NOMO-1 treated with dmso at 0.1 percent for 144 hours (cell line): ENCODE measurements around the gene DCAKD.

Experiments
- DNase-seq: peaks from one replicate; lab custom pipeline; 2025; ENCODE audit not compliant: unreplicated experiment; lab: John Stamatoyannopoulos, UW

DCAKD gene

DNA sequence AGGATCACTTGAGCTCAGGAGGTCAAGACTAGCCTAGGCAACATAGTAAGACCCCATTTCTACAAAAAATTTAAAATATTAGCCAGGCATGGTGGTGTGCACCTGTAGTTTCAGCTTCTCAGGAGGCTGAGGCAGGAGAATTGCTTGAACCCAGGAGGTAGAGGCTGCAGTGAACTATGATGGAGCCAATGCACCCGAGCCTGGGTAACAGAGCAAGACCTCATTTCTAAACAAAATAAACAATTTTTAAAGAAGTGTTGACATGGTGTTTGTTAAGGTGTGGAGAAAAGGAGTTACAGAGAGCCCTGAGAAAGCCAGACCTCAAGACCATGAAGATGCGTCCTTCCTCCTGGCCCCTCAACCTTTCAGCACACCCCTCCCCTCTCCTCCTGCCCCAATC is 45.7 kb downstream of the DCAKD start:
- no peak for DNase-seq

DNA sequence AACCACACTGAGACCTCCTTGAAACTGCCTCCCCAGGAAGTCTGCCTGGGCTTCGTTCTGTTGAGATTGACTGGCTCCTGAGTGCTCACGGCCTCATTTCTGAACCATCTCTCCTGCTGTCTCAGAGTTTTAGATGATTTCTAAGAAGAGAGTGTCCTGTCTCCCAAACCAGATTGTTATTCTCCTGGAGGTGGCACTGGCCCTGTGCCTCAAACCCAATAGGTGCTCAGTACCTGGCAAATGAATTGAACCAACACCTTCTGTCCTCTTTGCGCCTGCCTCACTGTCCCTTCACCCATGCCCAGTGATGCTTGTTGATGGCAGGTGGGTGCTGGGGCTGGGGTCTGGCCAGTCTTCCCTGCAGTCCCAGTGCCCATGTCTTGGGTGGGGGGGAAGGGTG is 47.0 kb downstream of the DCAKD start:
- DNase-seq, result no peak

DNA sequence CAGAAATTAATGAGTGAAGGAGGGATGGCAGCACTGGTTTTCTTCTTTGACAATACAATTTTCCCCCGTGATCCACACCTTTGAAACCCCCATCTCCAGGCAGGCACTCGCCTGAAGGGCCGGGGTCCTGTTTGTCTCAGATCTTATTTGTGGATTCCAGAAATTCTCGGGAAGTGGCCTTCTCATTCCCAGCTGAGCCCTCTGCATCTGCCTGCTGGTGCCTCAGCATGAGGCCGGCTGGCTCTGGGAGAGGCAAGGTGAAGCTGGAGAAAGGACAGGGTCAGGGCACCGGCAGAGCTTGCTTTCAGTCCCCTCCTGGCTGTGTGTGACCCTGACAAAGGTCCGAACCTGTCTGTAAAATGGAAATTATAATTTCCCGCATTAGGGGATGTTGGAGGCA is 47.6 kb downstream of the DCAKD start:
- DNase-seq, result no peak

DNA sequence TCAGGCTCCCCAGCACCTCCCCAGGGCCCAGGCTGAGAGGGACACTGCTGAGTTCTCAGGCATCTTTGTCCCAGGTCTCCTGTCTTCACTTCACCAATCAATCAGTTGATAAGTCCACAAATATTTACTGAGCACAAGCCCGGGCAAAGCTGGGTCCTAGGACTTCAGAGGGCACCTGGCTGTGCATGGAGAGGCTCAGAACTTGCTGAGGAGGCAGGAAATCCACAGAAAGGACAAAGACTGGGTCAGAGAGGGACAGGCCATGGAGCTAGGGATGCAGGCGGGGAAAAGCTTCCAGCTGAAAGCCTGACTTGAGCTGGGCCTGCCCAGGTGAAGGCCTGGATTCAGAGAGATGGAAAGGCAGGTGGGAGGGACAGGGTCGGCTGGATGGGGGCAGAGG is 50.1 kb downstream of the DCAKD start:
- no peak for DNase-seq

GRCh38 chr17:44999433-44999832 is 52.0 kb downstream of the DCAKD start:
- no peak for DNase-seq

DNA sequence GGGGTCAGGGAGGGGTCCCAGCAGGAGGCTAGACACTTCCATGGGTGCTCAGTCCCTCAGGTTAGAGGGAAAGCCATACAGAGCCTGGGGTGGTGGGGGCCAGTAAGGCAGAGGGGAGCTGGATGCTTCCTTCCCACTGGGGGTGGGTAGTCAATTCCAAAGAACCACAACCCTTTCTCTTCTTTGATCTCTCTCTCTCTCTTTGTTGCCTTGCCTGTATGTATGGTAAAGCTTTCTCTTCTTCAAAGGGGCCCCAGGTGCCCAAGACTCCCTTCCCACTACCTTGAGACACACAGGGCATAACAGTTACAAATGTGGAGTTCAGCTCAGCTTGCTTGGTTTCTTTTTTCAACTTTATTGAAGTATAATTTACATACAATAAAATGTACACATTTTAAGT is 52.8 kb downstream of the DCAKD start:
- no peak for DNase-seq

- no peak for DNase-seq
These were observed 53.5 kb downstream of the DCAKD start for GRCh38 chr17:44997733-44998520.

DNA sequence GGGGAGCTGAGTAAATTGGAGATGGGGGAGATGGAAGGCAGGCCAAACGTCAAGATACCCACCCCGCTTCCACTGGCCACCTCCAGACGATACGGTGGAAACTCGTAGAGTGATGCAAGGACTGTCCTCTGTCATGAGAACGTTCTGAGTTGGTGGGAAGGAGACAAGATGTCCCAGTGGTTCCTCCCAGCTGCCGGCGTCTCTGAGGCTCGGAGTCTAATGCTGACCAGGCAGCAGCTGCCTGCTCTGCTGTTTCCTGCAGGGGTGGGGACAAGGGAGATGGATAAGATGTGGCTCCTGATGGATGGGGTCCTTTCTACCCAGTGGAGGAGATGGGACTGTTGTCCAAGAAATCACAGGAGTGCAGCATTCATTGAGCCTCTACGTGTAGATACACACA is 55.1 kb downstream of the DCAKD start:
- DNase-seq, result no peak

GRCh38 chr17:44995436-44996001 is 55.9 kb downstream of the DCAKD start:
- DNase-seq, result no peak

- no peak for DNase-seq
These were observed 59.0 kb downstream of the DCAKD start for GRCh38 chr17:44992242-44992939.

DNA sequence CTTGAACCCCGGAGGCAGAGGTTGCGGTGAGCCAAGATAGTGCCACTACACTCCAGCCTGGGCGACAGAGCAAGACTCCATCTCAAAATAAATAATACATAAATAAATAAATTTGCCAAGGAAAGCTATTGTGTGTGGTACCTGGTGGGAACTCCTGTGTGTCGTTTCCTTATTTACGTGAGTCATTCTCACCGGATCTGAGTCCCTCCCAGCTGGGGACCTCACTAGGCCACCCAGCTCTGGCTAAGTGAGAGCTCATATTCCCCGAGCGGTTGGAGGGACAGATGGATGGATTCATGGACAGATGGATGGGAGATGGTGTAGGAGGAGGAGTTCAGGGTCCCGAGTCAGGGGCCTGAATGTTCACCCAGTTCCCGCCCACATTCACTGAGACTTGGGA is 60.4 kb downstream of the DCAKD start:
- no peak for DNase-seq

- no peak for DNase-seq
These were observed 61.8 kb downstream of the DCAKD start for GRCh38 chr17:44989552-44990138.

DNA sequence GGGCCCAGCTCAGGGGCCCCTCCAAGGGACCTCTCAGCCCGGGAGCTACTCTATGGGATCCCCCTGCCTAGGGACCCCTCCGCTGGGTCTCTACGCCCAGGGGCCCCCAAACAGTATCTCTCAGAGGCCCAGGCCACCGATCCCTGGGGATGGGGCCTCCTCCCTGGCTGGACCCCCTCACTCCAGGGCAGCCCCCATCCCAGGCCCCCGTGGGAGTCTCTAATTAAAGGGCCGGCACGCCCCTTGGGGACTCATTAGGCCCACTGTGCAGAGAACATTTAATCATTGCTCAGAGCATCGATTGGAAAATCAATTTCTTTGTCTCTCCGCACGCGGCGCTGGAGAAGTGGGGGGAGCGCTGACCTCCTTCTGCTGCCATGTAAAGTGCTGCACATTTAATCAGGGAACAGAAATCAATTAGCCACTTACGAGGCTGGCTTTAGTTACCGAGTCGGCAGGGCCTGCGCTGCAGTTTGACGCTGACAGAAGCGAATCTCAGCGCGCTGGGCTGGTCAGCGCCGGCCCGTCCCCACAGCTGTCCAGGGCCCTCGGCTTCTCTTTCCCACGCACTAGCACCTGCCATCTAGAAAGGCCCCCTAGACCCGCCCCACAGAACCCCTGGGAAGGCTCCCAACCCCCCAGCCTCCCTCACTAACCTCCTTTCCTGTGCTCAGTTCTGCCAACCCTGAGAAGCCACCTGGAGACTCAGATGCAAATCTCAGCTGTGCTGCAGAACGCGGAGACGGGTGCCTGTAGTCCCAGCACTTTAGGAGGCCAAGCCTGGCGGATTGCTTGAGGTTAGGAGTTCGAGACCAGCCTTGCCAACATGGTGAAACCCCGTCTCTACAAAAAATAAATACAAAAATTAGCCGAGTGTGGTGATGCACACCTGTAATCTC is 63.1 kb downstream of the DCAKD start:
- DNase-seq, result no peak

GRCh38 chr17:44983563-44983962 is 67.9 kb downstream of the DCAKD start:
- no peak for DNase-seq

- DNase-seq, result no peak
These were observed 69.2 kb downstream of the DCAKD start for GRCh38 chr17:44982113-44982702.

DNA sequence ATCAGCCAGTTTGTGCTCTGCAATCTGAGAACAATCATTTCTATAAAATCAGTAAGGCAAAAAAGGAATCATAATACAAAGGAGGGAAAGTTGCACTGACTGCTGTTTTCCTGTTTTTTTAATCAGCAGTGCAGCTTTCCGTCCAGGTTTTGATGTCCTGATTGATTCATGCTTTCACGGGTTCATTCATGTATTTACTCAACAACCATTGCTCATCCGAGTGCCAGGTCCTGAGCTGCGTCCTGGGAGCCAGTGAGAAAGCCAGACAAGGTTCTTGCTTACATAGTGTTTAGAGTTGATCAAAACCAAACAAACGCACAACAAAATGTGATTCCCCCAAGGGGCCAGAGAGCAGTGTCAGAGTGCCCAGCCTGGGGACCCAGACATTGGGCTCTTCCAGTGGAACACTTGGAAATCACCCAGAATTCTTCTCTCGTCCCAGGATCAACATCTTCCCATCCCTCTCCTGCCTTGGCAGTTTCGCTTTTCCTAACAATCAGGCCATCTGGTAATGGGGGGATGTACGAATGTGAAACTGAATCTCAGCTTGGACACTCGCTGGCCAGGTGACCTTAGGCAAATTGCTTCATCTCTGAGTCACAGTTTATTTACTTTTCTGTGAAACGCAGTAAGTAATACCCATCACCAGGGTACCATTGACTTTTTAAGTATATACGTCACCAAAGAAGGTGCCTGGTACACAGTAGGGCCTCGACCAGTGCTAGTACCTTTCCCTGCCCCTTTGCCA is 70.0 kb downstream of the DCAKD start:
- no peak for DNase-seq

GRCh38 chr17:44979426-44979995 is 71.9 kb downstream of the DCAKD start:
- no peak for DNase-seq

GRCh38 chr17:44978807-44979206 is 72.6 kb downstream of the DCAKD start:
- no peak for DNase-seq

DNA sequence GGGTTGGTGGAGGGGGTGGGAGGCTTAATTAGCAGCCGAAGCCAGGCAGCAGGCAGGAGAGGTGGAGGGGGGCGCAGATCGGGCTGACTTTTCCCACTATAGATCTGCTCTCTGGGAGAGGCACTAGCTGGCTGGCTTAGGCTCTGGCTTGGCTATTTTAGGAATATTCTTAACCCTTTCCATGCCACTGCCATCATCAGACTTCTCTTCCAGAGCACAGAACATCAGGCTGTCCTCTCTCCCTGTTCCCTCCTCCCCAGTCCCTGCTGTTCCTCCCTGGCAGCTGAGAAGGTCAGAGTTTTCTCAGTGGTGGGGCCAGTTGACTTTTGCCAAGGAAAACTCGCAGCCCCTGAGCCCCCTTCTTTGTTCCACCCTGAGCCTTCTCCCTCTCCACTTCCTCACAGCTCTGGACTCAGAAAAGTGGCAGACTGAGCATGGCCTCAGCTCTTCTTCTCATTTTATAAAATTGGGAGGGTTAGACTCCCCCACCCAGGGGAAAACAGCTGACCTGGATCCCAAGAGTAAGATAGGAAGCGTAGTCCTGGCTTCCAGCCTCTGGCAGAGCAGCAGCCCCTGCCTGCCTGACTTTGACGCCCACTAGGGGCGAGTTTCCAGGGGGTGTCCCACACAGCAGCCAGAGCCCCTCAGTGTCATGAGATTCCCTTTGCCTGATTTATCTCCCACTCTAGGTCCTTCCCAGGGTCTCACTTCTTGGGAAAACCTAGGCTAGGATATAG is 73.5 kb downstream of the DCAKD start:
- DNase-seq, result no peak
